HK-2 (cell line): ENCODE data around the gene TMEM94.

Experiments
- DNase-seq: peaks from one replicate; pipeline ENCODE4 v3.0.0-alpha.2; 2018; ENCODE audit not compliant: unreplicated experiment

The TMEM94 gene

DNA sequence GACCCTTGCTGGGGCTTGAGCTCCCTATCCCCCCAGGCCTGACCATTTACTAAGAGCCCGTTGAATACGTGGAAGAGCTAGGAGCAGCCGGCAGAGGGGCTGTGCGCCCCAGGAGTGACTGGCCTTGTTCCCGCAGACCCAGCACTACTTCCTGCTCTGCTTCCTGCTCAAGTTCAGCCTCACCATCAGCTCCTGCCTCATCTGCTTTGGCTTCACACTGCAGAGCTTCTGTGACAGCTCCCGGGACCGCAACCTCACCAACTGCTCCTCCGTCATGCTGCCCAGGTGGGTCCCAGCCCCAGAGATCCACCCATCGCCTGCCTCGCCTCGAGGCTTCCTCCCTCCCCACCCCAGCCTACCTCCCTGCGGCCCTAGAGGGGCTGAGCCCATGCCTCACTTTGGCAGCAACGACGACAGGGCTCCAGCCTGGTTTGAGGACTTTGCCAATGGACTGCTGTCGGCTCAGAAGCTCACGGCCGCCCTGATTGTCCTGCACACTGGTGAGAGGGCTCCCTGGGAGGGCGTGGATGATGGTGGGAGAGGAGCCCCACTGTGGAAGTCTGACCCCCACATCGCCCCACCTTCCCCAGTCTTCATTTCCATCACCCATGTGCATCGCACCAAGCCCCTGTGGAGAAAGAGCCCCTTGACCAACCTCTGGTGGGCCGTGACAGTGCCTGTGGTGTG, 41.7 kb downstream of the TMEM94 start:
- no peak for DNase-seq

DNA sequence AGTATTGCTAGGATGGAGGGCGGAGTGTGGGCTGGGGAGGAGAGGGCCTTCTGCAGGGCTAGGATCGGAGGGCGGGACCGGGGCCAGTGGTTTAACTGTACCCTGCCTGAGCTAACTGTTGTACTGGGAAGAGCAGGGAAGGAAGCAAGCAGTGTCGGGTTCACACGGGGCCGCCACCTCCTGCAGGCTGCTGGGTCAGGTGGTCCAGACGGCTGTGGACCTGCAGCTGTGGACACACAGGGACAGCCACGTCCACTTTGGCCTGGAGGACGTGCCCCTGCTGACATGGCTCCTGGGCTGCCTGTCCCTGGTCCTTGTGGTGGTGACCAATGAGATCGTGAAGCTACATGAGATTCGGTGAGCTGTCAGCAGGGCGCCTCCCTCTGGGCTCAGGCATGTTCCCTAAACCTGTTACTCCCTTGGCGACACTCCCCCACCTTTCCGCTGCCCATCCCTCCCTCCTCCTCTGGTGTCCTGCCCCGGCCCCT, 42.3 kb downstream of the TMEM94 start:
- DNase-seq = no peak

DNA sequence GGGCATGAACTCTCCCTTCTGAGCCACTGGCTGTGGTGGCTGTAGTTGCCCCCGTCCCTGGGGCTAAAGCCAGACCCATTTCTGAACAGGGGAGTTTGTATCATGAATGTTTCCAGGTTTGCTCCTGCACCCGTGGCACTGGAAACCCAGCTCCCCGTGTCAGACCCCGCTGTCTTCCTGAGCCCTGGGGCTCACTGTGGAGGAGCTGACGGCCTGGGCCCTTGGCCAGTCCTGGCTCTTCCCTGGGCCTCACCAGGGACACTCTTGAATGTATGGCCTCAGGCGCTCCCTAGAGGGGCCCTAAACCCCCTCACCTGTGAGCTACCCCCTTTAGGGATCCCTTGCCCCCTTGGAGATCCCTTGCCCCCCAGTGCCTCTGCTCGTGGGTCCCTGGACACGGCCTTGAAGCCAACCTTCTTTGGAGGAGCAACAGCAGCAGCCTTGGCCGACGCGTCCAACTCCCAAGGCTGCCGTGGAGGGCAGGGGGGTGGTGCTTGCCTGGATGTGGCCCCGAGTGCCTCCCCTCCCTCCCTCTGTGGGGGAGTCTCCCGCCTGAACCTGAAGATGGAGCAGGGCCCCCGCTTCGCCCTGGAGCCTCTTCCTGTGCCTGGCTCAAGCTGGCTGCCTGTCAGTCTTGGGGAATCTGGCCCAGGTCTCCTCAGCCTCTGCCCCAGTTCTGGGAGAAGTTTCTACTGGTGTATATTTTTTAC, 43.0 kb downstream of the TMEM94 start:
- DNase-seq = no peak

GRCh38 chr17:75500419-75501216, 44.2 kb downstream of the TMEM94 start:
- DNase-seq = no peak

DNA sequence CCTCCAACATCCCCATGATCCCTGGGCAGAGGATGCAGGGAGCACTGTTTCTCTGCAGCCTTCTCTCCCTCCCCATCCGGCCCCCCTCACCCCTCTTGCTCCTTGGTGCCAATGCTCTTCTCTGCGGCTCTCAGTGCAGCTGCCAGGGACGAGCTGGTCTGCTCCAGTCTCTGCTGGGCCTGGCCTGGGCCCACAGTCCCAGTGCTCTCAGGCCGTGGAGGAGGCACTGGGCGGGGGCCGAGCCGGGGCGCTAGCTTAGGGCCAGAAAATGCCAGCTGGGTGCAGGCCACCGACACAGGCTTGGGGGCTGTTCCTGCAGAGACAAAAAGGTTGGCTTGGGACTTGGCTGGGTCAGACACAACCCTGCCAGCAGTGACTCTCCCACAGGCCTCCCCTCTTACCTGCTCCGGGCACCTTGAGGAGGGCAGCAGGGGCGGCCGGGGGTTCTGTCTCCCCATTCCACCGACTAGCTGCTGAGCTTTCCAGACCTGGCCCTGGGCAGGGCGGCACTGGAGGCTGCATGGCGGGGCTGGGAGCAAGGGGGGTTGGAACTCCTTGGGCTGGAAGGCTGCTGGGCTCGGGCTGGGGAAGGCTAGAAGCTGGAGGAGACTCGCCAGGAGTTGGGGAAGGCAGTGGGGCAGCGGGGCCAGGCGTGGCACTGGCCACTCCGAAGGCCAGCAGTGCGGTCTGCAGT, 45.1 kb downstream of the TMEM94 start:
- DNase-seq = no peak

- no peak for DNase-seq
Measured at GRCh38 chr17:75502072-75502720, 45.8 kb downstream of the TMEM94 start.

- no peak for DNase-seq
Measured at GRCh38 chr17:75502721-75503329, 46.4 kb downstream of the TMEM94 start.

DNA sequence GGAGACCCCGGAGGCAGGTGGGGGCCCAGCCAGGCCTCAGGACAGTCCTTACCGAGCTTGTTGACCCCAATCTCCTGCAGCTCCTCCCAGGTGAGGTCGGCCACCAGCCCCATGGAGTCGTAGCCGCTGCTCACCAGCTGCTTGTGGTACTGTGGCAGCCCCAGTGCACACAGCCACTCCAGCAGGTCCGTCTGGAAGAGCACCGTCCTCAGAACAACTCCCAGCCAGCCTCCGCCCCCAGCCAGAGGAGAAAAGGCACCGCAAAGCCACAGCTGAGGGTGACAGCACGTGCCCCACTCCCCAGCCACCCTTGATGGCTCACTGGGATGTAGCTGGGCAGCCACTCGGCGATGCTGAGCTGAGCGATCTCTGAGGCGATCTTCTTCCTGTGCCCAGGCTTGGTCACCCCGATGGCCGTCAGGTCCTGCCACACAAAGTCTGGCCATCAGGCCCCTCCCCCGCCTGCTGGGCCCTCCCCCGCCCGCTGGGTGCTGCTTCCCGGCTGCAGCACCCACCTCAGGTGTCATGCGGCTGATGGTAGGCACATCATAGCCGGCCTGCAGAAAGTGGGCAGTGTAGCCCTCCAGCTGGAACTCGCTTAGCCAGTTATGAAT, 47.0 kb downstream of the TMEM94 start:
- no peak for DNase-seq

GRCh38 chr17:75503976-75504346, 47.5 kb downstream of the TMEM94 start:
- DNase-seq = no peak

DNA sequence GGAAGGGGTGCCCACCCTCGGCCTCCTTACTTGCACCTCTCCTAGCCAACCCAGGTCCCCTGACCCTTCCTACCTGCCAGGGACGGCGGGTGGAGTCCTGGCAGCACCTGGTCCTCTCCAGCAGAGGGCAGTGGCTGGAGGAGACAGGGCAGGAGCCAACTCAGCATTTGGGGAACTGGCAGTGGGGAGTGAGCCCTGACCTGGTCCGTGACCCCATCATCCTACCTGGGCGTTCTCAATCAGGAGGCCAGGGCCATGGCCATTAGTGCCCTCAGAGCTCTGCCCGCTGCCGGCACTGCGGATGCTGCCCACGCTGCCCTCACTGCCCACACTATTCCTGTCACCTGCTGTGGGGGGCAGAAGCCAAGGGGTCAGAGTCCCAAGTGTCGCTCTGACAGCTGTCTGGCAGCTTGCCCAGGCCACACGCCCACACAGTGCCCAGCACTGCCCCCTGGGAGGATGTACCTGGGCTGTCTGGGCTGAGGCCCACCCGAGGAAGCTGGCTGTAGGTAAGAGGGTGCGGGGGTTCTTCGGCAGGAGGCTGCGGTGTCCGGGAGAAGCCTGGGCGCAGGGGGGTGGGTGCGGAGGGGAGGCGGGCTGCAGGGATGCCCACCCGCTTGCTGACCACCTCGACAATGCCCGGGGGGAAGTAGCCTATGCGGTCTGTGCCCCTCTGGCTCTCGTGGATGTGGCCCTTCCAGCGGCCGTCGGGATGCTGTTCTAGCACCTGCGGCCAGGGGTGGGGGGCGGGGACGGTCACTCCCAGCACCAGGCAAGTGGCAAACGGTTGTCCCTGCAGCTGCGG, 48.1 kb downstream of the TMEM94 start:
- peak; percentile 39 for DNase-seq

GRCh38 chr17:75505152-75505409, 48.6 kb downstream of the TMEM94 start:
- DNase-seq = no peak

GRCh38 chr17:75505640-75506039, 49.2 kb downstream of the TMEM94 start:
- DNase-seq = no peak

- no peak for DNase-seq
Measured at GRCh38 chr17:75506134-75506533, 49.7 kb downstream of the TMEM94 start.

DNA sequence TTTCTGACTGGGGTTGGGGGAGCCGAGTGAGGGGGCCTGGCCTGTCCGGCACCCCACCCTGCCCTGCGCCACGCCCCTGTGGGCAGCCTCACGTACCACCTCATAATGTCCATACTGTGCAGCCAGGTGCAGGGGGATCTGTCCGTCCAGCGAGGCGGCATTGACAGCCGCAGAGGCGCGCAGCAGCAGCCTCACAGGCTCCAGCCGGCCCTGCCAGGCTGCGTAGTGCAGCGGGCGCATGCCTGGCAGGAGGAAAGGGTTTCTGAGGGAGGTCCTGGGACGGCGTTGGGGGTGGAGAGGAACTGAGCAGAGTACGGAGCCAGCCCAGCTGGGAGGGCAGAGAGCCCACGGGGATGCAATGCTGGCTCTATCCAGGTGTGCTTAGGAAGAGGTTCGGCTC, 50.5 kb downstream of the TMEM94 start:
- DNase-seq = no peak

DNA sequence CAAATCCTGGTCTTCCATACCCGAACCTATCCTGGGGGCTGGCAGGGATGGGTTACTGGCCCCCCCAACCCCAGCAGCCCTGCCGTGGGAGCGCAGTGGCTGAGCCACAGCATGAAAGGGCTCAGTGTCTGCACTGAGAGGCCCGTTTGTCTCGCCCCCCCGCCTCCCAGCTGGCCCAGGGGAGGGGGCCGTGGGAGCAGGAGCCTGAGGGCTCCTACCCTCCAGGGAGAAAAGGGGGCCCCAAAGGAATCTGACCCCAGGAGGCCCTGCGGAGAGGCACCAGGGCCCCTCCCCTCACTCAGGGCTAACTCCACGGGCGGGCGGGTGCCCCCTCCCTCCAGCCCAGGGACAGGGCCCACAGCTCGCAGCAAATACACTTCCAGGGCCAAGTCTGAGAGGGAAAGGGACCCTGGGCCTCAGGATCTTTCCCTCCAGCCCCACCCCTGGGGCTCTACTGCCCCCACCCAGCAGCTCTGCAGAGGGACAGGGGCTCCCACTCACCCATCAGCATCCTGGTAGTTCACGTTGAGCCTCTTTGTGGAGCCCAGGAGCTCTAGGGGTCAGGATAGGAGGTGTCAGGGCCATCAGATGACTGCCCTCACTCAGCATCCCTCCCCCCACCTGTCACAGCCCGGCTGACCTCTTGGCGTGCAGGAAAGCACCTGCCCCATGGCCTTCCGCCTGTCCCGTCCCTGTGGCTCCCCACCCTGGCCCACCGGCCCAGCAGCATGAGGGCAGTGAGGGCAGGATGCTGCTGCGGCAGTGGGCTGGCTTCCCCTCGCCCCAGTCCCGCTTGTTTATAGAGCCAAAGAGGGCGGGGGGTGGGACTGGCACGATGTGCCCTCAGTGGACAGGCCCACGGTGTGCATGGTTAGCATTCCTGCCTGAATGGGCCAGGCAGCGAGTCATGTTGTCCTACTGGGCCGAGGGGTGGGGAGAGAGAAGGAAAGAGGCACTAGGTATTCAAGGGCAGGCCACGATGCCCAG, 51.6 kb downstream of the TMEM94 start:
- DNase-seq = no peak

DNA sequence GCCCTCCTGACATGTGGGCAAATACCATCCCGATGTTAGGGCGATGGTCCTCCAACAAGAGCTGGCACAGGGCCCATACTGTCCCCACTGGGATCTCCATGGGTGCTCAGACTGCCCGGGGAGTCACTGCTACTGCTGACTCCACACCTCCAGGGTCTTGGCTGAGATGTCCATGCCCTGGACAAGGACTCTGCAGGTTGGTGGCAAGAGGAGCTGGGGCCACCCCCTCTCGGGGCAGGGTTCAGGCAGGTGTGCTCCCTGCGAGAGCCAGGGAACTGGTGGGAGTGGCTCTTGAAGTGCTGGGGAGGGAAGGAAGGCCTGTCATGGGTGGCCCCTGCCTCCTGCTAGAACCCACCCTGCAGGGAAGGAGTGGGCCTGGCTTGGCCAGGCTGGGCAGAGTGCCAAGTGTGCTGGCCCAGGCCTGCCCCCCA, 52.5 kb downstream of the TMEM94 start:
- DNase-seq = no peak

DNA sequence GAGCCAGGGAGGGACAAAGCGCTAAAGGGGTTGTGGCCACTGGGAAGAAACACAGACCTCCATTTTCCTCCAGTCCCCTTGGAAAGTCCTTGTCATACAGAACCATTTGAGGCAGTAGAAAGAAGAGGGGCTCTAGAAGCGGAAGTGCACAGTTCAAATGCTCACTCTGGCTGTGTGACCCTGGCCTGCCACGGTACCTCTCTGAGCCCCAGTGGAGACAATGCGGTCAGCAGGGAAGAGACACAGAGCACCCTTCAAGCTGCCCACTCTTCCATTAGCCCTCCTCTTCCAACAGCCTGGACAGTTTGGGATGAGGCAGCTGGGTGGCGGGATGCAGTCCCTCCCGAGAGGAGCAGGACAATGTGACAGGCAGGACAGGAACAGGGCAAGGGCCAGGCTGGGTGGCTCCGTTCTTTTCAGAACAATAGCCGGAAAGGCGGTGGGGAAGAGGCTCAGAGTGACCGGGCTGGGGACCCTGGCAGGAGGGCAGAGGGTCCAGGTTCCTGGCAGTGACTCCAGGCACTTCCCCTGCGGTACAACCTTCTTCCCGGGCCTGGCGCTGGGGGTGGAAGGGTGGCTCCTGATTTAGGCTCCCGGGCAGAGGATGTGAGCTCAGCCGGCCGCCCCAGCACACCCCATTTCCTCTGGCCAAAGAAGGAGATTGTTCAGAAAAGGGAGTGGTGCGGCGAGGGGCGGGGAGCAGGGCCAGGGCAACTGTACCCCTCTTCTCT, 53.3 kb downstream of the TMEM94 start:
- DNase-seq = no peak

DNA sequence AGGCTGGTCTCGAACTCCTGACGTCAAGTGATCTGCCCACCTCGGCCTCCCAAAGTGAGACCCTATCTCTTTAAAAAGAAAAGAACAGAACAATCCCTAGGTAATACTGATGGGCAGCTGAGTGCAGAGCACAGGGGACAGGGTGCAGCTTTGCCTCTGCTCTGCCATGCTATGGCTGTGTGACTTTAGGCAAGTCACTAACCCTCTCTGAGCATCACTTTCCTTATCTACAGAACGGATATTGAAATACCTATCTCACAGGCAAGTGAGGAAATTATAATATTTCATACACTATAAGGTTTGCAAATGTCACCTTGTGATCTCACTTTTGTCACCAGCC, 54.8 kb downstream of the TMEM94 start:
- no peak for DNase-seq
